ENCODE measurements around the gene CCDC3. TPM values are rescaled to one million over a fixed set of nuclear protein-coding genes. Genes with fewer than 3 reads are reported as not detected.
"Not testable (repeated sequence)": the region's sequence is repeated elsewhere in the genome, so short reads cannot be mapped to it uniquely, and the experiment has no call there.

CCDC3 gene
- total RNA-seq, 1 experiment from 2014 or later, result 1.4 TPM

GRCh38 chr10:13039761-13040160 is 38.2 kb upstream of the CCDC3 start:
- peaks cover 46% of the 10 kb centered on the region for H3K4me1 ChIP-seq (ENCODE audit: low read length)
- DNase-seq, result peak; percentile 76
- no peaks in the 10 kb centered on the region for H3K36me3 ChIP-seq (ENCODE audit: insufficient read depth, low read length)
- peak overlapping the region; percentile 23; the same call in 1 of the 2 replicates for H3K4me3 ChIP-seq (ENCODE audit: low read length)
- H4K20me1 ChIP-seq (ENCODE audit: insufficient read depth, low read depth, low read length), result no peaks in the 10 kb centered on the region
- no peaks in the 10 kb centered on the region for H3K79me2 ChIP-seq (ENCODE audit: low read length)
- H3K9me3 ChIP-seq (ENCODE audit: low read length), result no peaks in the 10 kb centered on the region
- 0 out of 2 replicates have a peak overlapping the region, but pooled peaks have one; percentile 14 for H2AFZ ChIP-seq (ENCODE audit: low read length)
- H3K27me3 ChIP-seq (ENCODE audit: low read length), result no peaks in the 10 kb centered on the region
- H3K27ac ChIP-seq (ENCODE audit: low read length), result peak overlapping the region; percentile 84
- H3K9me2 ChIP-seq (replicated peaks; ENCODE audit: insufficient read depth, low read length), result no peaks in the 10 kb centered on the region
- peak overlapping the region; percentile 62 for H3K4me2 ChIP-seq (ENCODE audit: low read depth, low read length, poor library complexity, severe bottlenecking)
- peak overlapping the region; percentile 47 for H3K9ac ChIP-seq (ENCODE audit: low read length)

- Histone ChIP-seq H3K9ac (ENCODE audit: low read length) (peak overlapping the region; percentile 46), H3K79me2 (ENCODE audit: low read length) (no peaks in the 10 kb centered on the region), H4K20me1 (ENCODE audit: insufficient read depth, low read depth, low read length) (no peaks in the 10 kb centered on the region), H3K9me3 (ENCODE audit: low read length) (no peaks in the 10 kb centered on the region), H3K36me3 (ENCODE audit: insufficient read depth, low read length) (no peaks in the 10 kb centered on the region), H3K27me3 (ENCODE audit: low read length) (no peaks in the 10 kb centered on the region), H3K27ac (ENCODE audit: low read length) (peak overlapping the region; percentile 84), H3K4me2 (ENCODE audit: low read depth, low read length, poor library complexity, severe bottlenecking) (peak overlapping the region; percentile 62), H3K4me1 (ENCODE audit: low read length) (peaks cover 46% of the 10 kb centered on the region), H3K4me3 (ENCODE audit: low read length) (no peak overlapping the region), H2AFZ (ENCODE audit: low read length) (no peak overlapping the region), H3K9me2 (replicated peaks; ENCODE audit: insufficient read depth, low read length) (no peaks in the 10 kb centered on the region)
- DNase-seq, result peak; percentile 70
Measured at GRCh38 chr10:13038391-13038790, 36.9 kb upstream of the CCDC3 start.

- H3K36me3 ChIP-seq (ENCODE audit: insufficient read depth, low read length), result no peaks in the 10 kb centered on the region
- H3K9me2 ChIP-seq (replicated peaks; ENCODE audit: insufficient read depth, low read length), result no peaks in the 10 kb centered on the region
- H3K27me3 ChIP-seq (ENCODE audit: low read length), result no peaks in the 10 kb centered on the region
- H3K4me3 ChIP-seq (ENCODE audit: low read length), result no peak overlapping the region
- H3K27ac ChIP-seq (ENCODE audit: low read length), result peak overlapping the region; percentile 84
- no peaks in the 10 kb centered on the region for H3K9me3 ChIP-seq (ENCODE audit: low read length)
- peaks cover 46% of the 10 kb centered on the region for H3K4me1 ChIP-seq (ENCODE audit: low read length)
- H3K4me2 ChIP-seq (ENCODE audit: low read depth, low read length, poor library complexity, severe bottlenecking), result peak overlapping the region; percentile 28
- H2AFZ ChIP-seq (ENCODE audit: low read length), result no peak overlapping the region
- no peak for DNase-seq
- H4K20me1 ChIP-seq (ENCODE audit: insufficient read depth, low read depth, low read length), result no peaks in the 10 kb centered on the region
- H3K9ac ChIP-seq (ENCODE audit: low read length), result no peak overlapping the region
- no peaks in the 10 kb centered on the region for H3K79me2 ChIP-seq (ENCODE audit: low read length)
Measured at GRCh38 chr10:13037832-13038231, 36.3 kb upstream of the CCDC3 start.

GRCh38 chr10:13036841-13037240 is 35.3 kb upstream of the CCDC3 start:
- Histone ChIP-seq H3K4me2 (ENCODE audit: low read depth, low read length, poor library complexity, severe bottlenecking) (no peak overlapping the region), H4K20me1 (ENCODE audit: insufficient read depth, low read depth, low read length) (no peaks in the 10 kb centered on the region), H3K4me1 (ENCODE audit: low read length) (peaks cover 46% of the 10 kb centered on the region), H3K9me3 (ENCODE audit: low read length) (no peaks in the 10 kb centered on the region), H3K4me3 (ENCODE audit: low read length) (no peak overlapping the region), H3K79me2 (ENCODE audit: low read length) (no peaks in the 10 kb centered on the region), H3K36me3 (ENCODE audit: insufficient read depth, low read length) (no peaks in the 10 kb centered on the region), H3K9ac (ENCODE audit: low read length) (no peak overlapping the region), H3K27ac (ENCODE audit: low read length) (no peak overlapping the region), H3K9me2 (replicated peaks; ENCODE audit: insufficient read depth, low read length) (no peaks in the 10 kb centered on the region), H3K27me3 (ENCODE audit: low read length) (no peaks in the 10 kb centered on the region), H2AFZ (ENCODE audit: low read length) (no peak overlapping the region)
- no peak for DNase-seq

GRCh38 chr10:13035731-13036130 is 34.2 kb upstream of the CCDC3 start:
- not testable (repeated sequence) for H3K9me2 ChIP-seq (replicated peaks; ENCODE audit: insufficient read depth, low read length); H4K20me1 ChIP-seq (ENCODE audit: insufficient read depth, low read depth, low read length); H3K36me3 ChIP-seq (ENCODE audit: insufficient read depth, low read length); H3K79me2 ChIP-seq (ENCODE audit: low read length); H3K4me3 ChIP-seq (ENCODE audit: low read length); DNase-seq; H3K9me3 ChIP-seq (ENCODE audit: low read length); H3K9ac ChIP-seq (ENCODE audit: low read length); H3K27me3 ChIP-seq (ENCODE audit: low read length)
- Histone ChIP-seq H2AFZ (ENCODE audit: low read length) (peak overlapping the region; percentile 89; the same call in 1 of the 2 replicates), H3K4me1 (ENCODE audit: low read length) (peaks cover 40% of the 10 kb centered on the region), H3K27ac (ENCODE audit: low read length) (peak overlapping the region; percentile 58), H3K4me2 (ENCODE audit: low read depth, low read length, poor library complexity, severe bottlenecking) (peak overlapping the region; percentile 21)

GRCh38 chr10:13026873-13027272 is 25.4 kb upstream of the CCDC3 start:
- Histone ChIP-seq H3K27ac (ENCODE audit: low read length) (no peak overlapping the region), H3K9me3 (ENCODE audit: low read length) (peaks cover 26% of the 10 kb centered on the region), H3K79me2 (ENCODE audit: low read length) (no peaks in the 10 kb centered on the region)

GRCh38 chr10:13023754-13024153 is 22.2 kb upstream of the CCDC3 start:
- peaks cover 26% of the 10 kb centered on the region for H3K9me3 ChIP-seq (ENCODE audit: low read length)
- no peaks in the 10 kb centered on the region for H3K79me2 ChIP-seq (ENCODE audit: low read length)
- no peaks in the 10 kb centered on the region for H4K20me1 ChIP-seq (ENCODE audit: insufficient read depth, low read depth, low read length)
- no peak overlapping the region for H3K27ac ChIP-seq (ENCODE audit: low read length)
- H3K36me3 ChIP-seq (ENCODE audit: insufficient read depth, low read length), result peaks cover 13% of the 10 kb centered on the region; the same call in 1 of the 2 replicates
- no peak overlapping the region for H2AFZ ChIP-seq (ENCODE audit: low read length)
- no peak for DNase-seq
- no peaks in the 10 kb centered on the region for H3K4me1 ChIP-seq (ENCODE audit: low read length)
- no peak overlapping the region for H3K4me2 ChIP-seq (ENCODE audit: low read depth, low read length, poor library complexity, severe bottlenecking)
- H3K27me3 ChIP-seq (ENCODE audit: low read length), result peaks cover 10% of the 10 kb centered on the region; the same call in 1 of the 2 replicates
- no peak overlapping the region for H3K4me3 ChIP-seq (ENCODE audit: low read length)
- no peak overlapping the region for H3K9ac ChIP-seq (ENCODE audit: low read length)
- H3K9me2 ChIP-seq (replicated peaks; ENCODE audit: insufficient read depth, low read length), result no peaks in the 10 kb centered on the region

More at GRCh38 chr10:13026873-13027272, 25.4 kb upstream of the CCDC3 start:
- H3K36me3 ChIP-seq (ENCODE audit: insufficient read depth, low read length), result peaks cover 13% of the 10 kb centered on the region; the same call in 1 of the 2 replicates
- H3K4me2 ChIP-seq (ENCODE audit: low read depth, low read length, poor library complexity, severe bottlenecking), result no peak overlapping the region
- H2AFZ ChIP-seq (ENCODE audit: low read length), result no peak overlapping the region
- no peak overlapping the region for H3K4me3 ChIP-seq (ENCODE audit: low read length)
- peaks cover 10% of the 10 kb centered on the region; the same call in 1 of the 2 replicates for H3K27me3 ChIP-seq (ENCODE audit: low read length)
- H3K9me2 ChIP-seq (replicated peaks; ENCODE audit: insufficient read depth, low read length), result no peaks in the 10 kb centered on the region
- no peak overlapping the region for H3K9ac ChIP-seq (ENCODE audit: low read length)
- no peak for DNase-seq
- no peaks in the 10 kb centered on the region for H4K20me1 ChIP-seq (ENCODE audit: insufficient read depth, low read depth, low read length)
- H3K4me1 ChIP-seq (ENCODE audit: low read length), result no peaks in the 10 kb centered on the region

GRCh38 chr10:13019280-13019679 is 17.8 kb upstream of the CCDC3 start:
- Histone ChIP-seq H3K4me1 (ENCODE audit: low read length) (peaks cover 6% of the 10 kb centered on the region), H3K4me2 (ENCODE audit: low read depth, low read length, poor library complexity, severe bottlenecking) (no peak overlapping the region), H4K20me1 (ENCODE audit: insufficient read depth, low read depth, low read length) (no peaks in the 10 kb centered on the region), H3K27ac (ENCODE audit: low read length) (no peak overlapping the region), H2AFZ (ENCODE audit: low read length) (no peak overlapping the region), H3K9me3 (ENCODE audit: low read length) (peaks cover 20% of the 10 kb centered on the region), H3K4me3 (ENCODE audit: low read length) (no peak overlapping the region), H3K79me2 (ENCODE audit: low read length) (no peaks in the 10 kb centered on the region), H3K9ac (ENCODE audit: low read length) (no peak overlapping the region), H3K36me3 (ENCODE audit: insufficient read depth, low read length) (peaks cover 9% of the 10 kb centered on the region; the same call in 1 of the 2 replicates), H3K9me2 (replicated peaks; ENCODE audit: insufficient read depth, low read length) (no peaks in the 10 kb centered on the region), H3K27me3 (ENCODE audit: low read length) (peaks cover 4% of the 10 kb centered on the region; the same call in 1 of the 2 replicates)
- no peak for DNase-seq
